Measurements from ENCODE around the gene SUGP2.
"Not testable (repeated sequence)": the region's sequence is repeated elsewhere in the genome, so short reads cannot be mapped to it uniquely, and the experiment has no call there.

SUGP2 gene

DNA sequence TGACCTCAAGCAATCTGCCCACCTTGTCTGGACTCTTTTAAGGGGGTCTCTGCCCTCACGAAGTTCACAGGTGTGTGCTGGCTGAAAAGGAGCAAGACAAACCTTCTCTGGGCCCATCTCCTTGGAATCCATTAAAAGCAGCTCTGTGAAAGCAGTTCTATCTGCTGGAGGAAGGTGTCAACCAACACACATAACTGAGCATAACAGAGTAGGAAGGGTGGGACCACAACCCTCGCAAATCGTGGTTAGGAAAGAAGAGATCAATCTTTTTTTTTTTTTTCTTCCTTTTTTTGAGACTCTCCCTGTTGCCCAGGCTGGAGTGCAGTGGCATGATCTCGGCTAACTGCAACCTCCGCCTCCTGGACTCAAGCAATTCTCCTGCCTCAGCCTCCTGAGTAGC is 1.4 kb downstream of the SUGP2 start:
- no peak for DNase-seq (ENCODE audit: low read depth)

DNA sequence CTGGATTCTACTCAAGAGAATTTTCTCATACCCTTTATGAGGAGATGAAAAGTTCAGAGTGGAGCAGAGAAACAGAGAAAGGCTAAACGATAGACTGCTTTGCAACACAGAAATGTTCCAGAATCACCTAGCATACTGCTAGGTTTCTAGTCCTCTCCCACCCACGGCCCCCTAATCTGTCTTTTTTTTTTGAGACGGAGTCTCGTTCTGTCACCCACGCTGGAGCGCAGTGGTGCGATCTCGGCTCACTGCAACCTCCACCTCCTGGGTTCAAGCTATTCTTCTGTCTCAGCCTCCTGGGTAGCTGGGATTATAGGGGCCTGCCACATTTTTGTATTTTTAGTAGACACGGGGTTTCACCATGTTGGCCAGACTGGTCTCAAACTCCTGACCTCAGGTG is 4.8 kb downstream of the SUGP2 start:
- DNase-seq (ENCODE audit: low read depth): no peak

DNA sequence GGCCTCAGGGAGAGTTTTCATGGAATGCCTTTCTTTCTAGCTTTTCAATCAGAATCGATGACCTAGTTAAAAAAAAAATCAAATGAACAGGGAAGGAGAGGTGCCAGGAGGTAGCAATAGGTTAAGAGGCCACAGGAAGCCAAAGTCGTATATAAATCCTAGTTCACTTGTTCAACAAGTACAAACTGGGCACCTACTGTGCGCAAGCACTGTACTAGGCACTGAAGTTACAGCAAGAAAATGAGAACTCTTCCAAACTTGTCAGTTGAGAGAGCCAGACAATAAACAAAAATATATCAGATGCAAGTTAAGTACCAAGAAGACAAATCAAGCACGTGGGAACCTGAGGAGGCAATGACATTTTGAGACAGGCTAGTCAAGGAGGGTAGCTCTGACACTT is 6.1 kb downstream of the SUGP2 start:
- DNase-seq (ENCODE audit: low read depth): no peak

DNA sequence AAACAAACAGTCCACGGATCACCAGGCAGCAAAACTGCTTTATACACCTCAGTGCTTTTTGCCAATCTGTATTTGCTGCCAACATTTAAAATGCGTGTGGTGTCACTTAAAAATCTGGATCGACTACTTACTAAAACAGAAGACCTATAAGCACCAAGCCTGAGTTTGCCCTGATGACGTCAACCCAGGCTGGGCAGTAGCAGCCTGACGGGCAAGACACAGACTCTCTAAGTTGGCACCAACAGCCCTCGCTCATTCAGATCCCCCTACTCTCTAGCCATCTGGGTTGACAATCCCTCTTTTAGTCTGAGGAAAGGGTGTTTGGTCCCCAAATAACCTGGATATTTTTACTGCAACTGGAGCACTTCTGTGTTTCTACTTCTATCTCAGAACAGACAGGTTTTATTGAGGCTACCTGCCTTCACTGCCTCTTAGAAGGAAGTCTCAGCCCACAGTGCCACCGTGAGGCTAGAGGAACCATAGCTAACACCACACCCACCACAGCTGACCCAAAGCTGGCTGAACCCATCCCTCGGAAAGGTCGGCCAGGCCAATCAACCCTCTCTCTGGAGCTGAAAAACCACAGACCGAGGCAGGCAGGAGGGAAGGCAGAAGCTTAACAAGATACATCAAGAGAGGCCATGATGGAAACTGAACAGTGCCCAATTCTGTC is 6.9 kb downstream of the SUGP2 start:
- no peak for DNase-seq (ENCODE audit: low read depth)

DNA sequence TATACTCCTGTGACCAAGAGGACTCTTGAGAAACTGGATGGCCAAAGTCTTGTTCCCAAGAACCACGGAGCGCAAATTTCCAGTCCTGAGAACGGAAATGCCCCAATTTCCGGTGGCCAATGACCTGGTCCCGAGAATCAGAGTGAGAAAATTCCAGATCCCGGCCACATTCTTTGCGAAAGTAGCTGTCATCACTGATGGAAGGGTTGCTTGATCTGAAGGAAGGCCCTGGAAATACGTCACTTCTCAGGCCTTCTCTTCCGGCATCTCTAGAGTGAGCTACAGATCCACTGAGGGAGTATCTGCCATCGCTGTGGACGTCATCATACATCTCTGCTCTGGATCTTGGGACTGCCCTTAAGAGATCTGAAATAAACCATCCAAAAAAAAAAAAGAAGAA is 7.5 kb downstream of the SUGP2 start:
- no peak for DNase-seq (ENCODE audit: low read depth)

DNA sequence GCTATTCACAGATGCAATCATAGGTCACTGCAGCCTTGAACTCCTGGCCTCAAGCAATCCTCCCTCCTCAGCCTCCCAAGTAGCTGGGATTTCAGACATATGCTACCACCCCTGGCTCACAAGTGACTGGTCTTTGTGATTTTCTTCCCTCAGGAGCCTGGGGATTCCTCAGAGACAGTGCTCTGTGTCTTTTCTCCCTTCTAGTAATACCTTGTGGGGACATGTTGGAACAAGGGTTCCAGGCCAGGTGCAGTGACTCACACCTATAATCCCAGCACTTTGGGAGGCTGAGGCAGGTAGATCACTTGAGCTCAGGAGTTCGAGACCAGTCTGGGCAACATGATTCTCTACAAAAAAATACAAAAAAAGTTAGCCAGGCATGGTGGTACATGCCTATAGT is 9.9 kb downstream of the SUGP2 start:
- not testable (repeated sequence) for DNase-seq (ENCODE audit: low read depth)

DNA sequence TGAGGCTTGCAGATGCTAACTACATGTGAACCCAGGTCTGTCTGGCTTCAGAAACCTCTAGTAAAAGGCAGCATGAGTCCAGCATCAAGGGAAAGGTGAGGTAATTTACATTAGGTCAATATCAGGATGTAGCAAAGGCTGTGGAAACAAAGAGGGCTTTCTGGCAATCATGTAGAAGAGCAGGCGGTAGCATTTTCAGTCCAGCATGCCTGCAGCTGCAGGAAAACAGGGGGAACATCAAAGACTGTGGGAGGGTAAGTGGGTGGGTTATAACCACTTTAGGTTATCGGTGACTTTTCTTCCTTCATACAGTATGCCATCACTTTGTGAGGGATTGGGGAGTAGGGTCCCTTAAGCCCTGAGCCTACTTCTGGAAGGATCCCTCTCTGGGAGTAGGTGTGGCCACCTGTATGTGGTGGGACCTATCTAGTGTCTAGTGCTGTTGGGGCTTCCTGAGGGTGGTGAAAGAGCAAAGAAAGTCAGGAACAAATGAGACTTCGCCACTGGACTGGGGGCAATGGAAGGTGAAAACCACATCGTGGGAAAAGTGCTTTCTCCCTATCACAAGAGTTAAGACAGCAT is 10.8 kb downstream of the SUGP2 start:
- DNase-seq (ENCODE audit: low read depth): no peak

DNA sequence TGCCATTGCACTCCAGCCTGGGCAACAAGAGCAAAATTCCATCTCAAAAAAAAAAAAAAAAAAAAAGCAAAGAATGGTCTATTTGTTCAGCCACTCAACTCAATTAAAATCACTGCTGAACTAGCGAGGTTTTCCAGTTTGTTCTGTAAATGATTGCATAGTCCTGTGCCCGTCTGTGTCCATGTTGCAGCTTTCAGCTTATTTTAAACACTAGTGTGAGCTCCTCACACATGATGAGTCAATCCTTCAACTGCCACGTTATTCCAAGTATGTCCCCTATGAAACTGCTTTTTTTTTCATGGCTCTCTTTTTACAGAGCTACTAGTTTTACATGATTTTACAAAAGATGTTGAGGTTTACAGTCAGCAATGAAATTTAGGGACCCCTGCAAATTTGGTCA is 12.2 kb downstream of the SUGP2 start:
- no peak for DNase-seq (ENCODE audit: low read depth)

DNA sequence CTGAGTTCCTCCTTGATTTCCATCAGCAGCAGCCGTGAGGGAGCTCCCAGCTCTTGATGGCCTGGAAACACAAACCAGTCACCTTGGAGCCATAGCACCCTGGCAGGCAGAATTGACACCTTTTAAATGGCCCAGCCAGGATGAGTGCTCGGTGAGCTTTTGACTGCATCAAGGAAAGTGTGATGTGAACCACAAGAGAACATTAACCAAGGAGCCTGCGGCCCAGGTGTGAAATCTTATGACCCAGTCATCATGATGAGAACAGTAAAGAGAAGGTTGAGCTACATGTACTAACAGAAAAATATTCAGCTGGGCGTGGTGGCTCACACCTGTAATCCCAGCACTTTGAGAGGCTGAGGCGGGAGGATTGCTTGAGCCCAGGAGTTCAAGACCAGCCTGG is 22.8 kb downstream of the SUGP2 start:
- no peak for DNase-seq (ENCODE audit: low read depth)

DNA sequence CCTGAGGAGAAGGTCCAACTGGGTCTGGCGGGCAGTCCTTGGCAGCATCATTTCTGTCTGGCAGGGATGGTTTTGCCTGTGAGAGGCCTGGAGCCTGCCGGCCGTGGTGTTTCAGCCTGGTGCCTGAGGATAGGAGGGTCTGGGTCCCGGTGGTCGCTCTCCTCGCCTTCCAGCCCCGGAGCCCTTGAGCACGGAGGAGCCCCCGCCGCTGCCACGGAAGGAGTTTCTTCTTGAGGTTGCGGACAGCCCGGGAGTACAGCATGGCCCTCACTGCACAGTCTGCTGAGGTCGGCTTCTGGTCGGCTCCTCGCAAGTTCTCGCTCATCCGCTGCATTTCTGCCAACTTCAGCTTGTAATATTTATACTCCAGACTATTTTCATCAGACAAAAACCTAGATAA is 23.4 kb downstream of the SUGP2 start:
- no peak for DNase-seq (ENCODE audit: low read depth)

DNA sequence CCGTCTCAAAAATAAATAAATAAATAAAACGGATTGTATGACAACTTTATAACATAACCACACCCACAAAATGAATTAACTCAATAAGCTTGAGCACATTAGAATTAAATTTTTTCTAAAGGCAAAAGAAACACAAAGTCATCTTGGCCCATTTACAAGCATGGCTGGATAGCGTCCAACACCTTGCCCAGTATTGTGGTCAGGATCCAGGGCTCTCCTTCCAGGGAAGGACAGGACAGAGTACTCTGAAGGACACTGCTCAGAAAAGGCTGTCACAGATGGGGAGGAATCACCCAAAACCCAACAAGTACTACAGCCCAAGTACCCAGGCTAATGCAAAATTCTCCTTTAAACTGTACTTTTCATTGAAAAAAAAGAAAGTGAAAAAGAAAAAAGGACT is 27.1 kb downstream of the SUGP2 start:
- no peak for DNase-seq (ENCODE audit: low read depth)

DNA sequence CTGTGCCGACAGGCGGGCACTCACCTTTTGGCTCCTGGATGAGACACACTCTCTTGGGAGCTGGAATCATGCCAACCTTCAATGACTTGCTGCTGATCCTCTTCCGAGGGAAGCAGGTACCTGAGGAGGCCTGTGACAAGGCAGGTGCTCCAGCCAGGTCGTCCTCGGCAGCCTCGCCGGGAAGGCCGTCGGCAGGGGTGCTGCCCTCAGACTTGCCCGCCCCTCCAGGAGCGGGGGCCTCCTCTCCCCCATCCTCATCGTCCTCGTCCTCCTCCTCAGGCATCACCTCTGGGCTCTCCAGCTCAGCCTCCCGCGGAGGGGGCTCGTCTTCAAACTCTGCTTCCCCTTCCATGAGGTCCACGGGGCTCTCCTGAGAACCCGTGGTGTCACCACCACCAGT is 29.2 kb downstream of the SUGP2 start:
- DNase-seq (ENCODE audit: low read depth): no peak

DNA sequence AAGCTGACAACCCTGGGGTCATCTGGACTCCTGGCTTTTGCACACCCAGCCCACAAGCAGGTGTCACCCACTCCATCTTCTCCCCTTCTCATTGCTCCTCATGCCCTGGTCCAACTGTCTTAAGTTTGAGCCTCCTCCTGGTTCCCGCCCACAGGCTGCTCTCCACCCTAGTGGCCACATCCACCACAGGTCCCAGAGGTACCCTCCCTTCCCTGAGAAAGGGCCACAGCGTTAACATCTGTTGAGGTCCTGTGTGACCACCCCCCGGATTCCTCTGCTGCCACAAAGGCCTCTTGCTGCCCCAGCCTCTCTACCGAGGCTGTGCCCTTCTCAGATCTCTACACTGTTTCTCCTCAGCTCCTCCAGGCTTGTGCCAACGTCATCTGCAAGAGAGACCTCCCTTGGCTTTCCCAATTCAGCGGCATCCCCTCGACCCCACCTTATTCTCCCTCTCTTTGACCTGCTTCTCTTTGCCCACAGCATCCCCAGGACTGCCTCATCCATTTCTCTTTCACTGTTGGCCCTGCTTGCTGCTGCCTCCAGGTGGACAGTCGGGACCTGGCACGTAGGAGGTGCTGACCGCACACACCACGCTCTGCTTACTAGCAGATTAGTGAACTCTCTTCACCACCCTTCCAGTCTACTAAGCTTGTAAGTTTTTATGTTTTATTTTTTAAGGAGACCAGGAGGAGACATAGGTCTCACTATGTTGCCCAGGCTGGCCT is 33.3 kb downstream of the SUGP2 start:
- DNase-seq (ENCODE audit: low read depth): no peak

DNA sequence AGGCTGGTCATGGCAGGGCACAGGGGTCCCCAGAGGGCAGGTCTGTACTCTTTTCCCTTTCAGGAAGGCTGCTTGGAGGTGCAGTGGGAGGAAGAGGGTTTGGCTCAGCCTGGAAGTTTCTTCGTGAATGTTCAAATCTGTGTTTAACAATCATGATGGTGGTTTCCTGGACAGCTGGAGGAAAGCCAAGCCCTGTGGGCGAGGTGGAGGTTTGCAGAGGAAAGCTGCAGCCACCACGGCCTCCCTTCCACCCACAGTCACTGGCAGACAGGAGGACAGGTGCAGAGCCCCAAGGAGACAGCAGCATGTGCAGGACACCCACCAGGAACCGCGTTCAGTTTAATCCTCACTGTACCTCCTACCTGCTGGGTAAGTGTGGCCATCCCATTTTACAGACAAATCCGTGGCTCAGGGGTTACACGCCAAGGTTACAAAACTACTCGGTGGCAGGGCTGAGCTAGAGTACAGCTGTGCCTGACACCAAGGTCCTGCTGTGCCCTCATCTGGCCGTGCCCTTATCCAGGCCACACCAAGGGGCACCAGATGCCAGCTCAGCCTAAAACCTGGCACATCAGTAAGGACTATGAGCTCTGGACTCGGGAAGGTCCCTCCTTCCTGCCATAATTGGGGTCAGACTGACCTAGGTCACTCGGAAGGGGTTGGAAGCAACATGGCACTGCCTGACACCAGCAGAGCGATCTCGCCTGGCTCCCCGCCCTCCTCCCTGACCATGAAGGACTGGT is 34.1 kb downstream of the SUGP2 start:
- no peak for DNase-seq (ENCODE audit: low read depth)

DNA sequence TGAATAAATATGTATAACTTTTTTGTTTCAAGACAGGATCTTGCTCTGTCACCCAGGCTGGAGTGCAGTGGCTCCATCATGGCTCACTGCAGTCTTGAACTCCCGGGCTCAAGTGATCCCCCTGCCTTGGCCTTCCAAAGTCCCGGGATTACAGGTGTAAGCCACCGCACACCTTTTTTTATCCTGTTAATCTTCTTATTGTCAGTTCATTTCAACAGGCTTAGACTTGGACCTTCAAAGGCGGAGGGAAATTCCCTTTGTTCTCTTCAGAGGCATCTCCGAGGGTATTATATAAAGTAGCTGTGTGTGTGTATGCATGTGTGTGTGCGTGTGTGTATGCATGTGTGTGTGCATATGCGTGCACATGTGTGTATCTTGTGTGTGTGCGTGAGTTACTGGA is 35.0 kb downstream of the SUGP2 start:
- DNase-seq (ENCODE audit: low read depth): no peak

DNA sequence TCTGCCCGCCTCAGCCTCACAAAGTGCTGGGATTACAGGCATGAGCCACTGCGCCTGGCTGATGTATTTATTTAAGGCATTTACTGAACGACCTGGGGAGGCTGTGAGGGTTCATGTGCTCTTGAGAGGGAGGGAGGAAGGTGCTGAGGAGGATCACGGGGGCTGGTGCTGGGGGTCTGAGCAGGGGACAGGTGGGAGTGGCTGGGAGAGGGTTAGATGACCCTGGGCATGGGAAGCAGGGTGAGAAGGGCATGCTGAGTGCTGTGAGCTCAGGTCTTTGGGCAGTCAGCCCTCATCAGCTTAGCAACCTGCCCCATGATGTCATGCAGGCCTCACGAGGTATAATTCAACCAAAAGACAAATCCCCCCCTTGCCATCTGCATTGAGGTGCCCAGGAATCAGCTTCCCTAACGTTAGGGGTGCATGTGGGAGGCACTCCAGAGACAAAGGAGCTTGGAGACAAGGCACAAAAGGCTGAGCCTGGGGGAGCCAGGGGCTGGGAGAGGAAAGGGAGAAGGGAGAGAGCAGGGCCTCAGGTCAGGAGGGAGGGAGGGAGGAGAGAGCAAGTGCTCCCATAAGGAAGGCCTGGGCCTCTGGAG is 36.4 kb downstream of the SUGP2 start:
- no peak for DNase-seq (ENCODE audit: low read depth)

DNA sequence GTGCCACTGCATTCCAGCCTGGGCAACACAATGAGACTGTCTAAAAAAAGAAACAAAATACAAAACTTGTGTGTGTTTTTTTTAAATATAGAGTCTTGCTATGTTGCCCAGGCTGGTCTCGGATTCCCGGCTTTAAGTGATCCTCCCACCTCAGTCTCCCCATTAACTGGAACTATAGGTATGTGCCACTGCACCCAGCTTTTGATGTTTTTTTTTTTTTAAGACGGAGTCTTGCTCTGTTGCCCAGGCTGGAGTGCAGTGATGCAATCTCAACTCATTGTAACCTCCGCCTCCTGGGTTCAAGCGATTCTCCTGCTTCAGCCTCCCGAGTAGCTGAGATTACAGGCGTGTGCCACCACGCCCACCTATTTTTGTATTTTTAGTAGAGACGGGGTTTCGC is 37.0 kb downstream of the SUGP2 start:
- DNase-seq (ENCODE audit: low read depth): no peak

DNA sequence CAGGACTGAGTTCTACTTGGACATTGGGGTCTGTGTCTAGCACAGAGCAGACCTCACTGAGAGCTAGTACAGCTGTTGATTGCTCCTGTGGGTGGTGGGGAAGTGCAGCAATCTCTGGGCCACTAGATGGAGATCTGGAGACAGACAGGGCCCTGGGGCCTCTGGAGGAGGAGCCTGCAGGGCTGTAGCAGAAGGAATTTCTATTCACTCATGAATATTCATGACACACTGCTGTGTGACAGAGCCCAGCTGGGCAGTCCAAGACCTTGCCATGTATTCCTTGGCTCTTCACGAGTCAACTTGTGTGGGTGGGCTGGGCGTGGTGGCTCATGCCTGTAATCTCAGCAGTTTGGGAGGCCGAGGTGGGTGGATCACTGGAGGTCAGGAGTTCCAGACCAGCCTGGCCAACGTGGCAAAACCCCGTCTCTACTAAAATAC is 37.5 kb downstream of the SUGP2 start:
- DNase-seq (ENCODE audit: low read depth): no peak

DNA sequence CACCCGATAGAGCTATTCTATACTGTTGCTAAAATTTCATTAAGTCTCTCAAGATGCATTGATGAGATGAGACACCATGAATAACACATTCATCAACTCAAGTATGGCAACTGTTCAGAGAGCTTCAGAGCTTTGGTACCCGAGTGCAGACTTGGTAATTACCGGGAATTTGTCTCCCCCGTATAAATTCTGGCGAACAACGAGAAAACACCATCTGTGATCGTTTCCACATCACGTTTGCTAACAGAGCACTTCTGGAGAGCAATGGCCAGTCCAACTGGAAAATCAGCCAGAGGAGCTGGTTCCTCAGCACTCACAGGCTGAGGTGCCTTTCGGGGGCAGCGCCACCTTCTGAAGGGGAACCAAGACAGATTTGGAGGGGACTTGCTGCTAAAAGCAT is 40.2 kb downstream of the SUGP2 start:
- no peak for DNase-seq (ENCODE audit: low read depth)

DNA sequence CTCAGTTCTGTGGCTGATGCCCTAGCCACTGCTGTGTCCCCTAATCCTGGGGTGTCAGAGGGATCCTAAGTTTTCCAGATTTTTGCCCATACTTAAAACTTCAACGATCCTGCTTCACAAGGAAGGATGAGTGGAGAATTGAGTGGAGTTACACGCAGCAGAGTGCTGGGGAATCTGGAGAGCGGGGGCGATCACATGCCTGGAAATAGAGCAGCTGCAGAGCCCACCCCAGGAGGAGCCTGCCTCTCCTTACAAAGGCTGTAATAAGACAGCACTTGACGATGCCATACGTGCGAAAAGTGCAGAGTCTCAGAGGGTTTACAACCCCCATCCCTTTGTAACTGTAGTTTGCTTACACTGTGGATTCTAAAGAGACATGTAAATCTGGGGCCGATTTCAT is 40.6 kb downstream of the SUGP2 start:
- no peak for DNase-seq (ENCODE audit: low read depth)

DNA sequence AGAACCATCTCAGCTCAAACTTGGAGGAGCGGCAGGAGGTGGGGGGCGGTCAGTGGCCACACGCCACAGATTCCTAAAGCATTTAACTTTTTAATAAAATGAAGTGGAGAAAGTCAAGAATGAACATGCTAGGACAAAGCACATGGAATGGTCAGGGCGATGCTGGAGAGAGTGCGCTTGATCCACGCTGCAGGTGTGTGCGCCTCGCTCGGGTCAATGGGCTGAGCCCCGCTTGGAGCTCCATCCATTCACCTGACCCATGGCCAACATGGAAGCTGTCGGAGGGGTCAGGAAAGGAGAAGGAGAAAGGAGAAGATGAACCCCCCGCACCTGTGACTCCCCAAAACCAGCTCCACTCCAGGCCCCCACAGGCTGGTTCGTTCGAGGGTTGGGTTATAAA is 41.8 kb downstream of the SUGP2 start:
- no peak for DNase-seq (ENCODE audit: low read depth)

DNA sequence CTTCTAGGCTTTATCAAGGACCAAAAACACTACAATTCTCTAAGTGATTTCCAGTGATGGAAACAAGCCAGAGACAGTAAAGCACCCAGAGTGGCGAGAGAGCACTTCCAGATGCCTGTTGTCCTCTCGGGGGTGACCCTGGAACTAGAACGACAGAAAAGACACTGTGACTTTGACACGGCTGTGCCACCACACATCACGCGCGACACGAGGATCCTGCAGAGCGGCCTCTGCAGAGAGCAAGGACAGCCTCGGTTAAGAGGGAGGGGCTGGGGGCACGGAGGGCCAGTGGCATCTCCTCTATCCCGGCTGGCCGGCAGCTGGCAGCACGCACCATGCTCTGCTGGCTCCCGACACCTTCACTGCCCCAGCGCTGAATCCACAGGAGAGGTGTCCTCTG is 42.3 kb downstream of the SUGP2 start:
- no peak for DNase-seq (ENCODE audit: low read depth)
